HG03342 (cell line): ENCODE data around the gene GLDN.
"Not testable (repeated sequence)": the region's sequence is repeated elsewhere in the genome, so short reads cannot be mapped to it uniquely, and the experiment has no call there.

Experiments used
- ATAC-seq: cut with Tn5 transposase; IDR thresholded peaks from one replicate; pipeline ENCODE4 v1.9.1; 2021; ENCODE audit warnings: mild to moderate bottlenecking, moderate library complexity; ENCODE audit not compliant: unreplicated experiment

The GLDN gene

GRCh38 chr15:51443282-51443914 lies 101.9 kb downstream of the GLDN start:
- ATAC-seq, result no peak

- no peak for ATAC-seq
Observed at GRCh38 chr15:51444112-51444511, 102.7 kb downstream of the GLDN start.

GRCh38 chr15:51444807-51445206 lies 103.4 kb downstream of the GLDN start:
- ATAC-seq, result no peak

GRCh38 chr15:51446029-51446744 lies 104.7 kb downstream of the GLDN start:
- ATAC-seq, result not testable (repeated sequence)

GRCh38 chr15:51447855-51448621 lies 106.6 kb downstream of the GLDN start:
- ATAC-seq, result no peak

GRCh38 chr15:51448622-51449399 lies 107.4 kb downstream of the GLDN start:
- ATAC-seq, result no peak

GRCh38 chr15:51450001-51450400 lies 108.5 kb downstream of the GLDN start:
- ATAC-seq, result no peak
